ENCODE measurements around the gene BRPF1.

BRPF1 gene, protein sequence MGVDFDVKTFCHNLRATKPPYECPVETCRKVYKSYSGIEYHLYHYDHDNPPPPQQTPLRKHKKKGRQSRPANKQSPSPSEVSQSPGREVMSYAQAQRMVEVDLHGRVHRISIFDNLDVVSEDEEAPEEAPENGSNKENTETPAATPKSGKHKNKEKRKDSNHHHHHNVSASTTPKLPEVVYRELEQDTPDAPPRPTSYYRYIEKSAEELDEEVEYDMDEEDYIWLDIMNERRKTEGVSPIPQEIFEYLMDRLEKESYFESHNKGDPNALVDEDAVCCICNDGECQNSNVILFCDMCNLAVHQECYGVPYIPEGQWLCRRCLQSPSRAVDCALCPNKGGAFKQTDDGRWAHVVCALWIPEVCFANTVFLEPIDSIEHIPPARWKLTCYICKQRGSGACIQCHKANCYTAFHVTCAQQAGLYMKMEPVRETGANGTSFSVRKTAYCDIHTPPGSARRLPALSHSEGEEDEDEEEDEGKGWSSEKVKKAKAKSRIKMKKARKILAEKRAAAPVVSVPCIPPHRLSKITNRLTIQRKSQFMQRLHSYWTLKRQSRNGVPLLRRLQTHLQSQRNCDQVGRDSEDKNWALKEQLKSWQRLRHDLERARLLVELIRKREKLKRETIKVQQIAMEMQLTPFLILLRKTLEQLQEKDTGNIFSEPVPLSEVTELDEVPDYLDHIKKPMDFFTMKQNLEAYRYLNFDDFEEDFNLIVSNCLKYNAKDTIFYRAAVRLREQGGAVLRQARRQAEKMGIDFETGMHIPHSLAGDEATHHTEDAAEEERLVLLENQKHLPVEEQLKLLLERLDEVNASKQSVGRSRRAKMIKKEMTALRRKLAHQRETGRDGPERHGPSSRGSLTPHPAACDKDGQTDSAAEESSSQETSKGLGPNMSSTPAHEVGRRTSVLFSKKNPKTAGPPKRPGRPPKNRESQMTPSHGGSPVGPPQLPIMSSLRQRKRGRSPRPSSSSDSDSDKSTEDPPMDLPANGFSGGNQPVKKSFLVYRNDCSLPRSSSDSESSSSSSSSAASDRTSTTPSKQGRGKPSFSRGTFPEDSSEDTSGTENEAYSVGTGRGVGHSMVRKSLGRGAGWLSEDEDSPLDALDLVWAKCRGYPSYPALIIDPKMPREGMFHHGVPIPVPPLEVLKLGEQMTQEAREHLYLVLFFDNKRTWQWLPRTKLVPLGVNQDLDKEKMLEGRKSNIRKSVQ (N-terminal part only)

DNA sequence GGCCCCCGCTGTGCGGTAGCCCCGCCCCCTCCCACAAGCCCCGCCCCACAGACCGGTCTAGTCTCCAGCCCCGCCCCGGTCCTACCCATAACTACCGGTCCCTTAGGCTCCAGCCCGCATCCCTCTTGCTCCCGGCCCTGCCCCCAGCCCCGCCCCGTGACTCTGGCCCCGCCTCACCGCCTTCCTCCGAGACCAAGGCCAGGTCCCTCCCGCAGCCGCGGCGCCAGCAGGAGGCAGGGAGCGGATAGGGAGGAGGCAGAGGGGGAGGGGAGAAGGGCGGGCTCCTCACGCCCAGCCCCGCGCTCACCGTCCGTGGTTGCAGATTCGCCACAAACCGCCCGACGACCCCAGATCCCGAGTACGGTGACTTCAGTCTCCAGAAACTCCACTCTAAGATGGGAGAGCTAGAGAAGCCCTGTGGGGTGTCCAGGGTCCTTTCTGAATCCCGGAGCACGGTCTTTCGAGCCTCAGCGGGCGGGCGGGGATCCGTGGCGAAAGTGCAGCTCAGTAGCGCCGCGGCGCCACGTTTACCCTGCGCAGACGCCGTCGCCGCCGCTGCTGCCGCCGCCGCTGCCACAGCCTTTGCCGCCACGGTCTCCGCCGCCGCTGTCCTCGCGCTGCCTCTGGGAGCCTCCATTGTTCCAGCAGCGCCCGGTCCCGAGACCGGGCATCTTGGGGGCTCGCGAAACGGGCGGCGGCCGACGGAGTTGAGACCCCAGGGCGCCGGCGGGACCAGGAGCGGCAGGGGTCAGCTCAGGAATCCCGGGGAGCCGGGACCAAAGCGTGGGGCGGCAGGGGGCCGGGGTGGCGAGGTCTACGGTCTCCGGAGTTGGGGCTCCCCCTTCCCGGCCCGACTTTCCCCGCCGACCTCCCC, at the start of gene BRPF1:
BRPF1 (plus strand) TSS at position 530 of the 874 bp plus-strand sequence. CDS start 2,406 bp downstream, outside the sequence.
- peak; percentile 99 for DNase-seq

DNA sequence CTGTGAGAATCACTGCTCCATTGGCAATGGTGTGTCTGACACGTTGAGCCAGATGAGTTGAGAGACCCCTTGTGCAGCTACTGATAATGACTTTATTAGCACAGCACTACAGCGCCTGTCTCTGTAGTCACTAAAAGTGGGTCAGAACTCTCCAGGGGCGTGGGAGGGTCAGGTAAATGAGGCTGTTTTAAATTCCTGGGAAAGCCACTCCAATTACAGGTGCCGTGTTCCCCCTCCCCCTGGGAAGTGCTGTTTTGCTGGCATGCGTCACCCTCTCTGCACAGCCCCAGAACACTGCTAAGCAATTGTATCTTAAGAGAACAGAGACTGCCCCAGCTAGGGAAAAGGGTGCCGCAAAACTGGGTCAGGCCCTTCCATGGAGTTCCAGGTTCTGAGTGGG, 49.4 kb upstream of the BRPF1 start:
- no peak for DNase-seq

DNA sequence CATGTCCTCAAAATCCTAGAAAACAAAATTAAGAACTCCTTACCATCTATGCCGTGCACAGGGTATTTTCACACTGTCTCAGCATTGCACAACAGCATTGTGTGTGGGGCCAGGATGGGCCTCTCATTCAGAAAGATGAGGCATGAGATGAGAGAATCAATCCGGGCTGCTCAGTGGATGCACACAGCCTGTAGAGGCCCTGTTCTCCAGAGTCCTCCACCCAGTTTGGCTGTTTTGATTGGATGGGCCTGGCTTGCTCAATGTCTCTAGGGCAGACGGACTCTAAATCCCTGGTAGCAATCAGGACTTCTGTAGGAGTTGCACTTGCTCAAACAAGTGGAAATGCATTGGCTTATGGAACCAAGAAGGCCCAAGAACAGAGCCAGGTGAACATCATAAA, 48.1 kb upstream of the BRPF1 start:
- DNase-seq: no peak

DNA sequence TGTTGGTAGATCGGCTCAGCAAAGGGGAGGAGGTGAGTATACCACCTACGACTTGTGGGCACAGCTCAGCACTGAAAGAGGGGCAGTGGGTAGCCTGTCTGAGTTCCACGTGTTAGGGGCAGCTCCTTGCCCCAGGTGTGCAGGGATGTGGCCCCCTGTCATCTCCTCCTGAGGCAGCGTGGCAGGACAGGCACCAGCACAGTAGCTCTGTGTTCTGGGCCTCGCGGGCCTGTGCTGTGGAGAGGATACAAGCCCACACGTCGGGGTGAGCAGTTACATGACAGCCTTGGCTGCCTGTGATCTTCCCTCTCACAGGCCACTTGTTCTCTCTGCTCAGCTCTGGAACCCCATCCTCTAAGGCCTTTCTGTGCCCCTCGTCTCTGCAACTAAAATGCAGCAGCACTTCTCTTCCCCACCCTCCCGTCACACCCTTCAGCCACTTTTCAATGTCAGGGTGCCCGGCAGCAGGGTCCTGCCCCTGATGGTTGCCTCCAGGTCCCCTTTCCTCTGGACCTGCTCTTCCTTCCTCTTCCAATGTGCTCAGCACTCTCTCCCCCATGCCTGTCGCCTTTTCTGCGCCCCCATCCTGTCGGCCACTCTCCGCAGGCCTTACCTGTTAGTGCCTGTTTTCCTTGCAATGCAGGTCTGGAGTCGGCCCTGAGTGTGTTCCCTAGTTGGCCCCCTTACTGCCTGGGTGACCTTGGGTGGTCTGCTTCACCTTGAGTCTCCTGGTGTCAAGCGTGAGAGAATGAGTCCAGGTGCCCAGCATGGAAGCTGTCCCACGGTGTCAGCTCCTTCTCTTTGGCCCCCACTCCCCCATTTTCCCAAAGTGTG, 46.1 kb upstream of the BRPF1 start:
- DNase-seq: no peak

DNA sequence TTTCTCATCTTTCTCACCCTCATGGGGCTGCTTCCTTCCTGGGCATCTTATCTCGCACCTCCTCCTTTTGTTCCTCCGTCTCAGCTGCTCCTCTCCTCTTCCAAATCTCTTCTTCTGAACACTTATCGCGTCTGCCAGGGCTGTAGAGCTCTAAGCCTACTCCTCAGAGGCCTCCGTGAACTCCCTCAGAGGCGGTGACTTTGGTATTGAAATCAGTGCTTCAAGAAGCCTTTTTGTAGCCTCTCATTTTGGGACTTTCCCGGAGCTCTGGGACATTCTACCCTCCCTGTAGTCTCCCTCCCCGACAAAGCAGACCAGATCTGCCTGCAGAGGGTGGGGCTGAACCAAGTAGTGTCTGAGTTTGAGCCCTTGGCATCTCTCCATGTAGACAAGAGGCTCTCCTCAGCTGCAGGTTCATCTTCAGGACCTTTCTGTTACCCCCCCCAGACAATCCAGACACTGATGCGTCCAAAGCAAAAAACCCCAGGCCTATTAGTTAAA, 45.4 kb upstream of the BRPF1 start:
- no peak for DNase-seq

DNA sequence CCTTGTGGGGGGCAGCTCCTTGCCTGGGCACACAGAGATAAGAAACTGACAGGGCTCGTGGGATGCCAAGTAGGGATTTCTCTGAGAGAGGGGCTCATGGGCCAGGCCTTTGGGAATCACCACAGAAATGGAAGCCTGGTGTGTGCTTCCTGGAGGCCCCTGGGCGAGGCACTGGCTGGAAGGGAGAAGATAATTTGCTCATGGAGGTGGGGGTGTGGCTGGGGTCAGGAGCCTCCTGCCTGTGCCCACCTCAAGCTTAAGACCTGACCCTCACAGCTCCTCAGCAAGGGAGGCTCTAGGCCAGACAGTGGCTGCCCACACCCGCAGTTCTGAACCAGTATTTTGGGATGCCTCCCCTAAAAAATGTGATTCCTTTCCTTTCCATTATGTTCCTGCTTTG, 44.8 kb upstream of the BRPF1 start:
- no peak for DNase-seq

DNA sequence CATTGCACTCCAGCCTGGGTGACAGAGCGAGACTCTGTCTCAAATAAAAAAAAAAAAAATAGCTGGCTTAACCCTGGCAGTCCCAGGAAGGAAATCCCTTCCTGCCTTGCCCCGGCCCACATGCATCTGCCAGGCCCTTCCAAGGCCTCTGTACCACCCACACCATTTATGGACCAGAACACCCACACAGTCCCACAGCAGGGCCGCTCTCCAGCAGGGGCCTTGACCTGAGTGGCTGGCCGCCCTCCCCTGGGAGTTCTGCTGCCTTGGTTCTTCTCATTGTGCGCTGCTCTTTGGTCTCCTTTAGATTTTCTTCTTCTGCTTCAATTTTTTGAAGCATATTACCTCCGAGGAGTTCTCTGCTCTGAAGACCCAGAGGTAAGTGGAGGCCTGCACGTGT, 44.0 kb upstream of the BRPF1 start:
- no peak for DNase-seq

DNA sequence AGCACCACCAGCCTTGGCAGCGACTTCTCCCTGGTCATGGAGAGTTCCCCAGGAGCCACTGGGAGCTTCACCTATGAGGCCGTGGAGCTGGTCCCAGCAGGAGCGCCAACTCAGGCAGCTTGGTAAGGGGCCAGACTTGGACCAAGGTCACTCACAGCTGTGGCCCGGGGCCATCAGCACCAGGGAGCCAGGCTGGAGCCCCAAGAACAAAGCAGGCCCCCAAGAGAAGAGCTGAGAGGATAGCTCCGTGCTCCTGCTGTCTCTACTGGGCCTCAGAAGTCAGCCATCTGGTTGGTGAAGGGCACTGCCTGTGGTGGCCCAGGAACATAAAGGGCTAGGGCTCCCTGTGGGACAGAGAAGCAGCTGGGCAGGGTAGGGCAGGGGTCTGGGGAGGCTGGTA, 42.6 kb upstream of the BRPF1 start:
- no peak for DNase-seq

DNA sequence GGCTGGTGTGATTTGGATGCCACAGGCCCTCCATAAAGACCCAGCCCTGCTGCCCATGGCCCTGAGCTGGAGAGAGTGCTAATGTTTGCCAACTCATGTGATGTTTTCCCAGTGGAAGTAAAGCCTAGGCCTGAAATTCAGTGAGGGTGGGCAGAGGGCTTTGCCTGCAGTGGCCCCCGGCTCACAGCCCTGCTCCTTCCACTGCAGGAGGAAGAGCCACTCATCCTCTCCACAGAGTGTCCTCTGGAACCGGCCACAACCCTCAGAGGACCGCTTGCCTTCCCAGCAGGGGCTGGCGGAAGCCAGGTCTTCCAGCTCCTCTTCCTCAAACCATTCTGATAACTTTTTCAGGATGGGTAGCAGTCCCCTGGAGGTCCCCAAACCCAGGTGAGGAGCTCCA, 41.8 kb upstream of the BRPF1 start:
- no peak for DNase-seq

DNA sequence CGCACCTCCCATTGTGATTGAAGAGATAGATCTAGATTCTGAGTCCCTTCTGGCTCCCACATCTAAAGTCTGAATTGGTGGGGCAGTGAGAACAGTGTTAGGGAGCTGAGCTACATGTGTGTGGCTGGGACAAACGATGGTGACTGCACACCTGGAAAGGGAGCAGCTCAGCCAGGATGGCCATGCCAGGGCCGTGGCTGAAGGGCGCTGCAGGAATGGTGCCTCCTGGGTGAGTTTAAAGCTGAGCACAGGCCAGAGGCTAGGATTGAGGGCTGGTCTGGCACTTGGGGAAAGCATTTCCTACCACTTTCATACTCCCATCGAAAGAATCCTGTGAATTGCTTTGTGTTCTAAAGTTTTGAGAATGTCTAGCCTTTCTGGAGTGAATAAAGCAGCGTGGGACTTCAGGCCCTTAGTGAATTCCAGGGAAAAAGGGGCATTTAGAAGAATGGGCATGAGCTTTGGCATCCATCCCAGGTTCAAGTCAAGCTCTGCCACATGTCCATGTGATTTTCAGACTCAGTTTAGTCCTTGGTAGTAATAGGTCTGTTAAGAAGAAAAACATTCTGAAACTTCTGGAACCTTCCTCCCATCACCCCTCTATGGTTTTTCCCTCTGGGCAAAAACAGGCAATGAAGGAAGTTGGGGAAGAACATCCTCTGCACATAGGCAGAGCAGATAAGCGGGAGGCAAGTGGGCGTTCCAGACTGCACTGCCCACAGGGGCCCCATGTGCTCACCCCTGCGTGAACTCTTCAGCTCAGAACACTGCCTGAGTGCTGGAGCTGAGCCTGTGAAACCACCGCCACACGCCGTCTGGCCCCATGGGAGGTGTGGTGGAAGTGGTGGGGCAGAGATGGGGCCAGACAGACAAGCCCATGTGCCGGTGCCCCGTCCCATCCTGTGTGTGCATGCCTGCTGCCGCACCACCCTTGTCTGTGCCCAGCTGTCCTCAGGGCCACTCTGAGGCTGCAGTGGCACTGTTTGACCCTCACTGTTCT, 40.8 kb upstream of the BRPF1 start:
- no peak for DNase-seq

DNA sequence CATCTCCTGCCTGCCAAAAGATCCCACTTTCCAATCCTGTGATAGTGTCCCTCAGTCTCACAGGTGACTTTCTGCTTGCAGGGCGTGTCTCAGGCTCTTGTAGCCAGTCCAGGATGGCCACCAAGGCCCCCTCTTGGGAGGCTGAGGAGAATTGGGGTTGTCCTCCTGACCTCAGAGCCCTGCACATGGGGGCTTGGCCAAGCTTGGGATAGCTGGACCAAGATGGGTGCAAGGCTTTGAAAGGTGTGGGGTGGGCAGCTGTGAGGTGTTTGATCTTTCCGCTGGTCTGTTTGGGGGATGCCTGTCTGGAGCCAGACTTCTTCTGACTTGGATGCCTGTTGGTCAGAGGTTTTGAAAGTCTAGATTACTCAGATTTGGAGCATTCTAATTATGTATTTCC, 39.9 kb upstream of the BRPF1 start:
- no peak for DNase-seq

DNA sequence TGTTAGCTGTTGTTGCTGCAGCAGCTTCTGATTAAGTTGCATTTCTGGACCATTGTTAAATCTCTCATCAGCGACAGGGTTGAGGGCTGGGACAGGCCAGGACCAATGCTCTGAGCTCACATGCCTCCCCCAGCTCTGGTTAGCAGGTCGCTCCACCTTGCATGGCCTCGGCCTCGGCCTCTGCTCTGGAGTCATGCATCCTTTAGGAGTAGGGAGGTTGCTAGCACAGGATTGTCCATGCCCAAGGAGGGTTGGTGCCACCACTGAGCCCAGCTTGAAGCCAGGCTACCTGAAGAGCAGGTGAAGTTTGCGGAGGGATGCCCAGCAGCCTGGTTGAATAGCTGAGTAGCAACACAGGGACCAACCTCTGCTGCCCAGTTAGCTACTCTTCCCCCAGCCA, 39.1 kb upstream of the BRPF1 start:
- no peak for DNase-seq

DNA sequence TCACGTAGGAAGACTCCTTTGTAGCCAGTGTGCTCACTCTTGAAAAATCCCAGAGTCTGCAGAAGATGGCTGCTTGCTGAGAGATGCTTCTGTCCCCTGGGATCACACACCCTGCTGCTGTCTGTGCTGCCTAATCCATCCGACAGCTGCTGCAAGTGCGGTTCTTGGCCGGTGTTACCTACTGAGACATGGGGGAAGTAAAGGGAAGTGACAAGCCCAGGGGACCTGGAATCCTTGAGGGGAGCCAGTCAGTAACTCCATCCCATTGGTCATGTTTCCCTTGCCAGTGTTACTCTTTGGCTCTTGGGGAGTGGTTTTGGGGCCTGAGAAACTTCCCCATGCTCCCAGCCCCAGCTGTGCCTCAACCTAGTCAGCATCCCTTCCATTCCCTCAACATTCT, 36.2 kb upstream of the BRPF1 start:
- no peak for DNase-seq

DNA sequence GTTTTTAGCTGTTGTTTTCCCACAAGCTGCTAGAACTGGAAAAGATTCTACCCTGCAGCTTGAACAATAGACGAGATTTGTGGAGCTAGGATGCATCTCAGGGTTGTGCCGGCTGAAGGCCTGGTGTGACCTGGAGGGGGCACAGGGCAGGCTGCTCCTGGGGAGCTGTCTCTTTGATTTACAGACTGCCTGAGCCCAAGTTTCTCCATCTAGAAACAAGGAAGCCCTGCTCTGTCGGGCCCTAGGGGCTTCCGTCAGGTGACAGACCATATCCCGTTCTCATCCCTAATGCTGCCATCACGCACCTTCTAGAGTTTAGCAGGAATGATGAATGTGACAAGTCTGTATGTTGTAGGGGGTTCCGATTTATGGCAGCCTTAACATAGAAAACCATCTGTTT, 35.8 kb upstream of the BRPF1 start:
- DNase-seq: no peak

DNA sequence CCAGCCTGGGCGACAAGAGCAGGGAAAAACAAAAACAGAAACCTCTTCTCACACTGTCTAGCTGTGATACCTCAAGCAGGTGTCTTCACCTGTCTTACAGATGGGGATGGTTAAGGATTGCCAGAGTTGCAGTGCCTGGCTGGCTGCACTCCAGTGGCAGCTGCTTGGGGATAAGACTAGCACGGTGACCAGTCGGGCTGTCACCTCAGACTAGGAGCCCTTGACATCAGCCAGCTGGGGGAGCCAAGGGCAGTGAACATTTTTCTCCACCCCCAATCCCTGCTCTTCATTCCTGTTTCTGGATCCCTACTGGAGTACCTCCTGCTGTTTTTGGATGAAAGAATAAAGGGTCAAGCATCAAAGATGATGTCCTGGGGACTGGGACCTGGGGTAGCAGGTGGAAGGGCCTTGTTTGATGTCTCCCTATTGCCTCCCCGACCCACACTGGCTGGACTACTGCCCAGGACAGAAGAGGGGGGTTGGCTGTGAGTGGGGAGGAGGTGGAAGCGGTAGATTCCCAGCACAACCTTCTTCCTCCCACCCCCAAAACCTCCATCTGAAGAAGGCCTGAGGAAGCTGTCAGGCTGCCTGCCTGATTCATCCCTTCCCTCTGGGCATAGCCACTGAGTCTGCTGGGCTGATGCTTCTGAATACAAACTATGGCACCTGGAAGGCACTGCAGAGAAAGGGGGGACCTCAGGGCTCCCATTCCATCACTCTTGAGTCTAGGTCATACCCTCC, 34.9 kb upstream of the BRPF1 start:
- no peak for DNase-seq

DNA sequence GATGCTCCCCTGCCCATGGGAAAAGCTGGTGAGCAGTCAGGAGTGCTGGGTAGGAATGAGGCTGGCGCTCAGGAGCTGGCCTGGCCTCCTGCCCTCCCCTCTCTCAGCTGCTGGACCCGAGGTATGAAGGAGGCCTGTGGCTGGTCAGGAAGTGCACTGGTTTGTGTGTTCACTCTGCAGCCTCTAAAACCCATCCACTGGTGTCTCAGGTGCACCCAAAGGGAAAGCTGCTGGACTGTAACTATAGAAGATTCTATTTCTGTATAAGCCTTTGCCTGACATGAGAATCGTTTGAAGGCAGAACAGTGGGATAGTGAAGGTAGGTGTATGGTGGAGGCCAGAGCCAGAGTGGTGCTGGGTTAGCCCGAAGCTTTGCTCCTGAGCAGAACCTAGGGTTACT, 33.6 kb upstream of the BRPF1 start:
- DNase-seq: no peak

DNA sequence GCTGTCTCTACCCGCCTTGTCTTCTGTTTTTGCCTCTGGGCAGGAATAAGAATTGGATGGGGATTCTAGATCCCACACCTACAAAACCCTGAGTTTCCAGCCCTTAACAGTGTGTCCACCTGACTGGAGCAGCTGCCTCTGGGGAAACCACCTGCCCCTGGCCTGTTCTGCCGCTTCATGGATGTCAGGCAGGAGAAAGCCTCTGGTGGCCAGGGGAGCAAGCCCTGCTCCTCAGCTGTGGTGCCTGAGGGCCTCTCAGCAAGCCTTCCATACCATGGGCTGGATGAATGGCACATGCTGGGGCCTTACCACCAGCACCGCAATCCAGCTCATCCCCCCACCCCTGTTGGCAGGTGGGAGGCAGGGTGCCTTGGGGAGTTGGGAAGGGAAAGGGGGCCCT, 33.2 kb upstream of the BRPF1 start:
- DNase-seq: no peak

DNA sequence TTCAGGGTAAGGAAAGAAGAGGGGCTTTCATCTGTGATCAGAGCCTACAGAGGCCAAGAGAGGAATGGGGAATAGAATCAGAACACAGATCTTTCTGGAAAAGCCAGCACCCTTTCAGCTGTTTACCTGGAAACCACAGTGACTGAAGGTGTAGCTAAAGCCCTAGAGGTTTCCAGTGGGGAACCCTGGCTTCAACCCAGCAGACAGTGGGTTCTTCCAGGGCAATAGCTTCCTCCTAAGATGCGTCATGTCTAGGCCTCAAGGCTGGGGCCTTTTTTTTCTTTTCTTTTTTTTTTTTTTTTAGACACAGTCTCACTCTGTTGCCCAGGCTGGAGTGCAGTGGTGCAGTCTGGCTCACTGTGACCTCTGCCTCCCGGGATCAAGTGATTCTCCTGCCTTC, 31.0 kb upstream of the BRPF1 start:
- DNase-seq: no peak

DNA sequence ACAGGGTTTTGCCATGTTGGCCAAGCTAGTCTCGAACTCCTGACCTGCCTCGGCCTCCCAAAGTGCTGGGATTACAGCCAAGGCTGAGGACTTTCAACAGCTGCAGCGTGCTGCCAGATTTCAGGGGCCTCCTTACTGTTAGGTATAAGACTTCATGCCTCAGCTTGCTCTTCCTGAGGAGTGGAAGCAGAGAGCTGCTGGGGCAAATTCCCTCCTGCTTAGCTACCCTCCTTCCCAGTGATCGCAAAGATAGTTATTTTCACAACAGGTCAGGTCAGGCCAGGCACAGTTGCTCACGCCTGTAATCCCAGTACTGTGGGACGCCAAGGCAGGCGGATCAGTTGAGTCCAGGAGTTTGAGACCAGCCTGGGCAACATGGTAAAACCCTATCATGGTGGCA, 30.5 kb upstream of the BRPF1 start:
- DNase-seq: no peak

Data from activated CD4-positive, alpha-beta T cell treated with anti-CD3 and anti-CD28 coated beads, Interleukin-2, amount 50 U/mL, for 1 hour (primary cell).